Activated naive CD4-positive, alpha-beta T cell treated with anti-CD3 and anti-CD28 coated beads, Interleukin-2, amount 50 U/mL, for 16 hours (primary cell): ENCODE results near the gene RYR2.

Experiments
- DNase-seq: peaks from one replicate; pipeline ENCODE4 v3.0.0-alpha.2; 2020

Gene RYR2

GRCh38 chr1:237878406-237878805, 836.4 kb downstream of the RYR2 start:
- DNase-seq: no peak

GRCh38 chr1:237879195-237879594, 837.2 kb downstream of the RYR2 start:
- DNase-seq: no peak
